AG04450 (cell line): ENCODE results near the gene MEGF8. TPM values are rescaled to one million over a fixed set of nuclear protein-coding genes. Genes with fewer than 3 reads are reported as not detected.

Experiments used
- CTCF ChIA-PET: fragments of 300-600, 350-600 bp; formaldehyde crosslinking; extraction: SDS; loops from one replicate; lab custom pipeline; 2022; ENCODE audit warnings: antibody characterized with exemption, inconsistent platforms; lab: Charles Lee
- POLR2A ChIA-PET: fragments of 350-600 bp; formaldehyde crosslinking; extraction: SDS; loops from one replicate; lab custom pipeline; 2021; ENCODE audit warnings: antibody characterized with exemption, inconsistent platforms; lab: Yijun Ruan, JAX
- DNase-seq: peaks from one replicate; pipeline ENCODE4 v3.0.0-alpha.2; 2011; ENCODE audit warnings: low read depth, low spot score
- H3K27ac ChIP-seq: one replicate; pipeline ENCODE4 v1.5.1; 2012; ENCODE audit warnings: low read depth, low read length, control low read depth
- H3K27me3 ChIP-seq: one replicate; pipeline ENCODE4 v1.6.0; 2012; ENCODE audit warnings: low read length; ENCODE audit not compliant: control insufficient read depth, insufficient read depth
- H3K4me3 ChIP-seq: 2 replicates; pipeline ENCODE4 v1.5.1; 2011; ENCODE audit warnings: mild to moderate bottlenecking, low read depth, low read length, control low read depth
- H3K9me3 ChIP-seq: 2 replicates; pipeline ENCODE4 v1.5.1; 2012; ENCODE audit warnings: low read length; ENCODE audit not compliant: control insufficient read depth, insufficient read depth
- polyA plus RNA-seq: library from polyadenylated mRNA; depleted of rRNA; stranded (reverse); fragments of >200 nt; gene quantifications from 2 replicates; pipeline ENCODE4 v1.2.3, GENCODE V29; 2011; rRNA removed
- small RNA-seq: library from RNA; depleted of rRNA; stranded (forward); fragments of <200 nt; gene quantifications from one replicate; pipeline ENCODE3, GENCODE V24; 2012; ENCODE audit warnings: low read depth; ENCODE audit not compliant: insufficient read length
- TF ChIP-seq, protein P1 (sequence below): IDR thresholded peaks from 2 replicates; pipeline ENCODE4 v1.5.1; 2011; ENCODE audit warnings: low read depth, low read length, control low read depth, inconsistent platforms

Gene MEGF8
- polyA plus RNA-seq, 1 experiment: 10.6 TPM

DNA sequence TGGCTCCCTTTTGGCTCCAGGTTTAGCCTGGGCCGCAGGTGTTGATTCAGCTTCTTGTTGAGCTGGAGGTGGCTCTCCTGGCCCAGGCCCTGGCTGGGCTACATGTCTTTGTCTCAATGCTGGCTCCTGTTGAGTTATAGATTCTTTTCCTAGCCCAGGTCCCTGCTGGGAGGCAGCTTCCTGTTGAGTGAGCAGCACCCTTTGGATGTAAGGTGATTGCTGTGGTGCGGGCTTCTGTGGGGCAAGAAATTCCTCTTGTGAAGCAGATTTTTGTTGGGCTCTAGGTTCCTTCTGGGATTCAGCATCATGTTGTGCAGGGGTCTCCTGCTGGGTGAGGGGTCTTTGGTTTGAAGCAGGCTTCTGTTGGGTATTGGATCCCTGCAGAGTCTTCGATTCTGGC, 101.2 kb downstream of the MEGF8 start:
- CTCF ChIA-PET: interaction anchor here (0.6 to 1.4 kb wide), 3 partner anchors 12 to 287 kb away, joined by 3 to 7 read pairs (median 6); no protein-coding TSS in a partner anchor
- no peak overlapping the region for H3K4me3 ChIP-seq
- POLR2A ChIA-PET: no interaction called here
- peaks cover 10% of the 10 kb centered on the region for H3K9me3 ChIP-seq
- peaks cover 4% of the 10 kb centered on the region for H3K27me3 ChIP-seq
- TF ChIP-seq, protein P1, sequence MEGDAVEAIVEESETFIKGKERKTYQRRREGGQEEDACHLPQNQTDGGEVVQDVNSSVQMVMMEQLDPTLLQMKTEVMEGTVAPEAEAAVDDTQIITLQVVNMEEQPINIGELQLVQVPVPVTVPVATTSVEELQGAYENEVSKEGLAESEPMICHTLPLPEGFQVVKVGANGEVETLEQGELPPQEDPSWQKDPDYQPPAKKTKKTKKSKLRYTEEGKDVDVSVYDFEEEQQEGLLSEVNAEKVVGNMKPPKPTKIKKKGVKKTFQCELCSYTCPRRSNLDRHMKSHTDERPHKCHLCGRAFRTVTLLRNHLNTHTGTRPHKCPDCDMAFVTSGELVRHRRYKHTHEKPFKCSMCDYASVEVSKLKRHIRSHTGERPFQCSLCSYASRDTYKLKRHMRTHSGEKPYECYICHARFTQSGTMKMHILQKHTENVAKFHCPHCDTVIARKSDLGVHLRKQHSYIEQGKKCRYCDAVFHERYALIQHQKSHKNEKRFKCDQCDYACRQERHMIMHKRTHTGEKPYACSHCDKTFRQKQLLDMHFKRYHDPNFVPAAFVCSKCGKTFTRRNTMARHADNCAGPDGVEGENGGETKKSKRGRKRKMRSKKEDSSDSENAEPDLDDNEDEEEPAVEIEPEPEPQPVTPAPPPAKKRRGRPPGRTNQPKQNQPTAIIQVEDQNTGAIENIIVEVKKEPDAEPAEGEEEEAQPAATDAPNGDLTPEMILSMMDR: no peak
- DNase-seq: no peak
- H3K27ac ChIP-seq: no peak overlapping the region

DNA sequence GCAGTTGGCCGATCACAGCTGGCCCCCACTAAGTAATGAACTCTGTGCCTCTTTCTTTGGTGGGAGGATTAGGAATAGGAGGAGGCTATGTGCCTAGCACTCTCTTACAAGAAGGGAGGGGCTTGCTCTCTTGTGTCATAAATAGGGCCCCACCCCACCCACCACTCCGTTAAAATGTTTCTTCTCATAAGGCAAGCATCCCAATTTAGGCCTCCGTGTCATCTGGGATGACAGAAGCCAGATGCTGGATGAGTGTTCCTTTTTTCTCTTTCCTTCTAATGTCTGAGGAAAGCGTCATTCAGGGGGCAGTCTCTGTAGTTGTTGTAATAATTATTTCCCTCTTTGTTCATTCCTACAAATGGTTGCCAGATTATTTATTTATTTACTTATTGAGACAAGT, 101.9 kb downstream of the MEGF8 start, which contains the start of gene LIPE:
Gene LIPE (minus strand): TSS at position 76 of the 400 bp plus-strand sequence. CDS start 239 bp downstream, outside the sequence.
- Histone ChIP-seq H3K9me3 (peaks cover 10% of the 10 kb centered on the region), H3K27me3 (peaks cover 4% of the 10 kb centered on the region), H3K4me3 (no peak within 1 kb of the TSS), H3K27ac (no peak within 1 kb of the TSS)
- ChIA-PET CTCF (interaction anchor here (0.6 to 1.8 kb wide), 2 partner anchors 13 to 292 kb away, joined by 4 to 8 read pairs; no protein-coding TSS in a partner anchor), POLR2A (no interaction called here)
- TF ChIP-seq, protein P1: no peak
- DNase-seq: no peak

Small RNA genes within 50 kb of the gene (small RNA-seq; reads per million reads assigned to genes)
- not detected for gene MIR8077

Other genes with a start within 250 kb of the MEGF8 start
- gene ZNF574, start 249.5 kb upstream of the MEGF8 start, polyA plus RNA-seq: 5.5 and 9.0 TPM in 2 replicates
- 1.9 and 2.6 TPM in 2 replicates for gene POU2F2, start 193.2 kb upstream of the MEGF8 start, polyA plus RNA-seq
- gene DEDD2, start 108.0 kb upstream of the MEGF8 start, polyA plus RNA-seq: 11.8 and 13.8 TPM in 2 replicates
- 4.6 and 5.4 TPM in 2 replicates for gene ZNF526, start 105.3 kb upstream of the MEGF8 start, polyA plus RNA-seq
- 20.1 and 27.3 TPM in 2 replicates for gene GSK3A, start 83.0 kb upstream of the MEGF8 start, polyA plus RNA-seq
- gene ERF, start 70.5 kb upstream of the MEGF8 start, polyA plus RNA-seq: 29.4 and 31.1 TPM in 2 replicates
- gene CIC, start 56.4 kb upstream of the MEGF8 start, polyA plus RNA-seq: 2.9 and 4.2 TPM in 2 replicates
- gene PRR19, start 23.5 kb upstream of the MEGF8 start, polyA plus RNA-seq: 0.40 and 0.92 TPM in 2 replicates
- gene PAFAH1B3, start 23.0 kb upstream of the MEGF8 start, polyA plus RNA-seq: 34.7 and 38.0 TPM in 2 replicates
- not detected in 2 replicates for gene TMEM145, start 12.3 kb upstream of the MEGF8 start, polyA plus RNA-seq
- gene CNFN, start 64.7 kb downstream of the MEGF8 start, polyA plus RNA-seq: 0.20 TPM in 1 of 2 replicates, not detected in the other
- gene LIPE, start 101.8 kb downstream of the MEGF8 start, polyA plus RNA-seq: 1.5 and 2.0 TPM in 2 replicates
- gene CXCL17, start 117.3 kb downstream of the MEGF8 start, polyA plus RNA-seq: not detected in 2 replicates
- gene CEACAM1, start 202.8 kb downstream of the MEGF8 start, polyA plus RNA-seq: not detected in 2 replicates